HG03280 (cell line): ENCODE results near the gene SF3B1.
"Not testable (repeated sequence)": the region's sequence is repeated elsewhere in the genome, so short reads cannot be mapped to it uniquely, and the experiment has no call there.

Source experiments
- ATAC-seq: cut with Tn5 transposase; IDR thresholded peaks from one replicate; pipeline ENCODE4 v1.9.1; 2021; ENCODE audit warnings: mild to moderate bottlenecking, moderate library complexity; ENCODE audit not compliant: unreplicated experiment

The SF3B1 gene

GRCh38 chr2:197434541-197435513 is at the start of gene SF3B1:
SF3B1 (minus strand) TSS chr2:197435028; CDS start chr2:197434999, 29 bp downstream.
- ATAC-seq = peak; percentile 96

DNA sequence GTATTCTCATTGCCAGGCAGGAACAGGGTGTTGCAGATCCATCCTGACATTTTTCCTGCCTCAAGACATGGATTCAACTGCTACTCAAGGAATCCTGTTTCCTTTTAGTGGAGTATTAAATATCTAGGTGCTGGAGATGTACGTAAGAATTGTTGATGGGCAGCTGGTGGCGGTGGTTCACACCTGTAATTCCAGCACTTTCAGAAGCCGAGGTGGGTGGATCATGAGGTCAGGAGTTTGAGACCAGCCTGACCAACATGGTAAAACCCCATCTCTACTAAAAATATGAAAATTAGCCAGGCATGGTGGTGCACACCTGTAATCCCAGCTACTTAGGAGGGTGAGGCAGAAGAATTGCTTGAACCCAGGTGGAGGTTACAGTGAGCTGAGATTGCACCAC is 49.4 kb upstream of the SF3B1 start:
- ATAC-seq = not testable (repeated sequence)

- ATAC-seq = no peak
These were observed 45.6 kb upstream of the SF3B1 start for GRCh38 chr2:197480165-197481036.

DNA sequence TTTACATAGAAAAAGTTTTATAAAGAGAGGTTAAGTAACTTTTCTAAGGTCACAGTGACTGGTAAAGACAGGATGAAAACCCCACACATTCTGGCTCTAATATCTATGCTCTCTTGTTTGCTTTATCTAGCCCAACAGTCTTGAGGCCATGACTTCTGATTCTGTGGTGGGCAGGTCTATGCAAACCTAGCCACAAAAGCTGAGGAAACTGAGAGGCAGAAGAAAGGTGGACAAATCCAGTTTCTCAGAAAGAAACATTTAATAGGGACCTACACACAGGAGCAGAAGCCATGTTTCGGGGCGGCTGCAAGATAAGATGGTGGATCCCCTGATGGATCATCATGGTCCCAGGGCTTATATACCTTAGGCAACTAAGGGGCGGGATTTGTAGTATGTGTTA is 43.0 kb upstream of the SF3B1 start:
- no peak for ATAC-seq

DNA sequence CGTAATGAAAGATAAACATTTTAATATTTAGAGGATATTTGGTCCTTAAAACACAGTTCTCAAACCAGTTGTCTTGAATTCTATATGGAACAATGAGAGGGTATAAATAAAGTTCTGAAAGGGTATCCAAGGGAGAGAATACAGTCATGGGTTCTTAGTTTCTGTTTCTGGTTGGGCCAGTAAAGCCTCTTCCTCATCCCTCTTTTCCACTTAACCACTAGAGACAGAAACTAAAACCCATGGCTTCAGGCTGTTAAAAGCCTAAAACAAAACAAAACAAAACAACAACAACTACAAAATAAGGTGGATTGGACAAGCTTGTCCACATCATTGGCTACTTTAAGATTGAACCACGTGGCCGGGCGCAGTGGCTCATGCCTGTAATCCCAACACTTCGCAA is 37.3 kb upstream of the SF3B1 start:
- ATAC-seq = no peak

GRCh38 chr2:197464175-197464574 is 29.3 kb upstream of the SF3B1 start:
- no peak for ATAC-seq

DNA sequence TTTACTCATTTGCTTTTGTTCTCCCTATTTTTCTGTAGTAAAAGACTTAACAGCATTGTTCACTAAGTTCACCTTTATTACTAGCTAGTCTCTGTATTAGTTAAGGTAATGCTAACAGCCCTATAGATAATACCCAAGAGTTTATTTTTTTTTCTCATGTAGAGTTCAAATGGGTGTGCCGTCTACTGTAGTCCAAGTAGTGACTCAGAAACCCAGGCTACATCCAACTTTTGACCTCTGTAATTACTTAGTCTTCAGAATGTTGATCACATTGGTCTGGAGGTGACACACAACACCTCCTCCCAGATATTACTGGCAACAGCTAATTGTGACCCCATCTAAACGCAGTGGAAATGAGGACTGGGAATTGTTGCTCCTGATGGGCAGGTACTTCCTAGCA is 26.2 kb upstream of the SF3B1 start:
- no peak for ATAC-seq

DNA sequence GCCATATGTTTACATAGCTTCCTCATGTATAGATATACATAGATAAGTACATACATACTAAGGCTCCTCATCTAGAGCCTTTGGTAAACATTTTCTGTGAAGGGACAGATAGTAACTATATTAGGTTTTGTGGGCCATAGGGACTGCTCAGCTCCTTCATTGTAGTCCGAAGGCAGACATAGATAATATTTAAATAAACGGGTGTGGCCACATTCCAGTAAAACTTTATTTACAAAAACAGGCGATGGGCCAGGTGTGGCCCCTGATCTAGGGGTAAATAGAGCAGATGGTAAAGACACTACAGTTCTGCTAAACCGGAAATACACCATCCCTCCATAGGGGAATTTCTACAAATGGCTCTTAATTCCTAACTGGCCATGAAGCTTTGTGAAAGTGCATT is 25.8 kb upstream of the SF3B1 start:
- ATAC-seq = no peak

DNA sequence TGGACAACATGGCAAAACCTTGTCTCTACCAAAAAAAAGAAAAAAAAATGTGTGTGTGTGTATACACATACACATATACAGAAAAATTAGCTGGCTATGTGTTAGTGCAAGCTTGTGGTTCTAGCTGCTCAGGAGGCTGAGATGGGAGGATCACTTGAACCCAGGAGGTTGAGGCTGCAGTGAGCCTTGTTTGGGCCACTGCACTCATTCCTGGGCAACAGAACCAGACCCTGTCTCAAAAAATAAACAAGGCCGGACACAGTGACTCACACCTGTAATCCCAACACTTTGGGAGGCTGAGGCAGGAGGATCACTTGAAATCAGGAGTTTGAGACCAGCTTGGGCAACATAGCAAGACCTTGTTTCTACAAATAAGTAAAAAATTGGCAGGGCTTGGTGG is 20.6 kb upstream of the SF3B1 start:
- no peak for ATAC-seq

DNA sequence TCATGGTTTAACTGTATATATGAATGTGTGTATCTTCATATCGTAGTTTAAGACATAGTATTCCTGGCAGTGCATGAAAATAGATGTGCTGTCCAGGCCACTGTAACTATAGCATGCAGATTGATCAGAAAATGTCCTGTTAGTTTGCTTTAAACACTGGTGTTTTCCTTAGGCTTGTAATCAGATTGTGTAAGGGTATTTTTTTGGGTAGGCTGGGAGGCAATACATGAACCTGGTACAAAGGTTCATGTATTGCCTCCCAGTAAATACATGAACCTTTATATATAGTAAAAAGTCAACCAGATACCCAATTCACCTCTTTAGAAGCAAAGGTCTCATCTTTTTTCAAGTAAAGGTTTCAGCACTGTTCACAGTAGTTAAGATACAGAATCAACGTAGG is 20.1 kb upstream of the SF3B1 start:
- ATAC-seq = no peak

- ATAC-seq = peak; percentile 21
These were observed 19.1 kb upstream of the SF3B1 start for GRCh38 chr2:197453914-197454398.

- ATAC-seq = peak; percentile 95
These were observed 18.5 kb upstream of the SF3B1 start, which contains the start of gene COQ10B for GRCh38 chr2:197453123-197453913. COQ10B (plus strand) TSS chr2:197453552; CDS start chr2:197453561, 9 bp downstream.

DNA sequence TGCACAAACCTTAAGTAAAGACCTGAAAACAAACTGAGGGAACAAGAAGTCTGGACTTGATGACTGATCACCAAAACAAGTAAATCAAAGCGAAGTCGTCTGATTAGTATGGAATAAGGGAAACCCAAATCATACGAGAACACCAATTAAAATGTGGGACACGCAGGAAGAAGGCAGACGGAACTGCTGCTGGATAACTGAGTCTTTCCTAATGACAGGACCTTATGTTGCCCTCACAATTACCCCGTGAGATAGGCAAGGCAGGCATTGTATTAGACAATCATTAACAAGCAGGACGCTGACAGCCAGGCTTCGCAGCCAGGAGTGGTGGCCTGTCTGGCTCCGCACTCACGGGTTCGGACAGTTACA is 17.9 kb upstream of the SF3B1 start:
- ATAC-seq = no peak

DNA sequence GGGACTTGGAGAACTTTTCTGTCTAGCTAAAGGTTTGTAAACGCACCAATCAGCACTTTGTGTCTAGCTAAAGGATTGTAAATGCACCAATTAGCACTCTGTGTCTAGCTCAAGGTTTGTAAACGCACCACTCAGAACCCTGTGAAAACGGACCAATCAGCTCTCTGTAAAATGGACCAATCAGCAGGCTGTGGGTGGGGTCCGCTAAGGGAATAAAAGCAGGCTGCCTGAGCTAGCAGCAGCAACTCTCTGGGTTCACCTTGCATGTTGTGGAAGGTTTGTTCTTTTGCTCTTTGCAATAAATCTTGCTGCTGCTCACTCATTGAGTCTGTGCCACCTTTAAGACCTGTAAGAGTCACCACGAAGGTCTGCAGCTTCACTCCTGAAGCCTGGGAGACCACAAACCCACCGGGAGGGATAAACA is 16.1 kb upstream of the SF3B1 start:
- not testable (repeated sequence) for ATAC-seq

DNA sequence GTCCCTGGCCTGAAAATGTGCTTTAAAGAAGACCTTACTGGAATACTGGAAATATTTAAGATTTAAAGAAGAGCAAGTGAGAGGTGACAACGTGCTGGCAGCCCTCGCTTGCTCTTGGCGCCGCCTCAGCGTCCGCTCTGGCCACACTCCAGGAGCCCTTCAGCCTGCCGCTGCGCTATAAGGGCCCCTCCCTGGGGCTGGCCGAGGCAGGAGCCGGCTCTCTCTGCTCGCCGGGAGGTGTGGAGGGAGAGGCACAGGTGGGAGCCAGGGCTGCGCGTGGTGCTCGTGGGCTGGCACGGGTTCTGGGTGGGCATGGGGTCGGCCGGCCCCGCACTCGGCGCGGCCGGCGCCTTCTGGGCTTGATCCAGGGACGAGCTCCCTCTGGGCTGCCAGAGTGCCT is 15.6 kb upstream of the SF3B1 start:
- no peak for ATAC-seq

DNA sequence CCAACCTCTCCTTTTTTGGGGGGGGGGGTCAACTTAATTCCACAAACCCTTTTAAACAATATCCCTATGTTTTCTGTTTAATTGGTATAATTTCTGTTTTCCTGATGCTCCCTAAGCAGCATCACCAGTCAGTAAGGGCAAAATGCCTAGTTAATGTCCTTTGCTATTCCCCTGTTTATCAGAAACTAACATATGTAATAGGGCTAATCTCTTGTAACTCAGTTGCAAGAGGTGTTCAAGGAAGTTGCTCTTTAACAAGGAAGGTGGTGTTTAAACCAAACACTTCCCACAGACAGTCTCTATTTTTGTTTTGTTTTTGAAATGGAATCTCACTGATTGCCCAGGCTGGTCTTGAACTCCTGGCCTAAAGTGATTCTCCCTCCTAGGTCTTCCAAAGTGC is 12.0 kb upstream of the SF3B1 start:
- no peak for ATAC-seq

DNA sequence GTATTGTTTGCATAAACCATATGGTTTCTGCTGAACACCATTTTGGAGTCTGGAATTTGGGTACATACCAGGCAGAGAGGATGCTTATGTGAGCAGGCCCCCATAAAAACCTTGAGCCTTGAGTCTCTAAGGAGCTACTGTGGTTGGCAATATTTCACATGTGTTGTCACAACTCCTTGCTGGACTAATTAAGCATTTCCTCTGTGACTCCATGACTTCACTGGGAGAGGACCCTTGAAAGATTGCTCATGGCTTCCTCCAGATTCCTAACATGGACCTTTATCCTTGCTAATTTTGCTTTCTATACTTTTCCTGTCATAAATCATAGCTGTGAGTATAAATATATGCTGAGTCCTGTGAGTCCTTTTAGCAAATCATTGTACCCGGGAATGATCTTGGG is 10.9 kb upstream of the SF3B1 start:
- ATAC-seq = no peak

GRCh38 chr2:197442857-197443256 is 8.0 kb upstream of the SF3B1 start:
- no peak for ATAC-seq

GRCh38 chr2:197437380-197437779 is 2.6 kb upstream of the SF3B1 start:
- no peak for ATAC-seq

DNA sequence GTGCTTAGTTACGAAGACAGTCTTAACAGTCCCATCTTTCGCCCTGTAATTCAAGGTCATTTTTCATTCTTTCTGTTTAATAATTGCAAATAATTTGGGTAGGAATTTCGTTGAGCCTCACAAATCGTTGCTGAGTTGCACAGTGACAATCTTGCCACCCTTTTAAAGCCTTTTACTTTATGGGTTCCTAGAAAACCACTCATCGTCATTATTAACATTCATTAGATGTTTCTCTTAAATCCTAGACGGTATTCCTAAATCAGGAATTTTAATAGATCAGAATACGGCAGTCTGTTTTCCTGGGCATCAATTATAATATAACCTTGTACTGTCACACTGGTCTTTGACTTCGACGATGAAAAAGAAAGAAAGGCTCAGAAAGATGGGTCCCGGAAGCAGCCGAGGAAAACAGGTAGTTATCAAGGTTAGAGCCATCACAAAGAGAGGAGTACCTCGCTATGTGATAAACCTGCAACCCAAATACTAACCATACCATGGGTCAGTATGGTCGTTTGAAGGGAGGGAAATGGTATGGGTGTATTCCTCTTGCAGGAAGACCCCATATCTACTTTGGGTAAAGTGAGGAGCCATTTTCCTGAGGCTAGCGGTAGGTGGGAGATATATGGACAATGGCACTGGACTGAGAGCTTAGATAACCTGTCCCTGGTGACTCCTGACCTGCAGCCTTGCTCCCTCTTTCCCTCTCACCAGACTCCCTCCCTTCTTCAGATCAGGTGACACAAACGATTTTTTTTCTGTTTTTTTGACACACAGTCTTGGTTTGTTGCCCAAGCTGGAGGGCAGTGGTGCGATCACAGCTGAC is 981 bp upstream of the SF3B1 start:
- peak; percentile 0 for ATAC-seq
